A375 (cell line): ENCODE results near the gene LGALS12. TPM values are rescaled to one million over a fixed set of nuclear protein-coding genes. Genes with fewer than 3 reads are reported as not detected.

Experiments used
- total RNA-seq: library from RNA; depleted of rRNA; stranded (reverse); fragments of >200 nt; shearing (Covaris generic); gene quantifications from 2 replicates; pipeline ENCODE4 v1.2.3, GENCODE V29; 2014; rRNA removed

LGALS12 gene, protein sequence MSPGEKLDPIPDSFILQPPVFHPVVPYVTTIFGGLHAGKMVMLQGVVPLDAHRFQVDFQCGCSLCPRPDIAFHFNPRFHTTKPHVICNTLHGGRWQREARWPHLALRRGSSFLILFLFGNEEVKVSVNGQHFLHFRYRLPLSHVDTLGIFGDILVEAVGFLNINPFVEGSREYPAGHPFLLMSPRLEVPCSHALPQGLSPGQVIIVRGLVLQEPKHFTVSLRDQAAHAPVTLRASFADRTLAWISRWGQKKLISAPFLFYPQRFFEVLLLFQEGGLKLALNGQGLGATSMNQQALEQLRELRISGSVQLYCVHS
- 0.08 and 0.26 TPM in 2 replicates for total RNA-seq

DNA sequence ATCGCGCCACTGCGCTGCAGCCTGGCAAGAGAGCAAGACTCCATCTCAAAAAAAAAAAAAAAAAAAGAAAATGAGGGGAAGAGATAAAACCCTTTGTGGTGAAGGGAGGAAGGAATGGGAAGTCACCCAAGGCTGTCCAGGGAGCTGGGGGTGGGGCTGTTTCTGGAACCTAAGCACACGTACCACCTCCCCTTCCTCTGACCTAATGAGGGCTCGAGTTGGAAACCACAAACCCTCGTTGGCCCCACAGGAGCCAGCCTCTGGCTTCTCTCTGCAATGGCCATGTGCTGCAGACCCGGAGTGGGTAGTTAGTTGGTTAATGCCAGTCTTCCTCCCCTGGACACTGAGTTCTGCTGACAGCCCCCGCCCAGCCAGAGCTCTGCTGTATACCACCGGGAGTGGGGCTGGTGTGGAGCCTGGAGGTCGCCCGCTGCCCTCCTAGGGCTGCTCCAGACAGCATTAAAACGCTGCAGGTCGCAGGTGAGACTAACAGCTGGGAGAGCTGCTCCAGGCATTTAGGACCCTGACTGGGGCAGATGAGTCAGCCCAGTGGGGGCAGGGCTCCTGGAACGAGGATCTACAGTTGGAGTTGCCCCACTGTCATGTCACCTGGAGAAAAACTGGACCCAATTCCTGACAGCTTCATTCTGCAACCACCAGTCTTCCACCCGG lies at the start of gene LGALS12:
TSS of gene LGALS12 (plus strand) at position 228 of the 672 bp plus-strand sequence. CDS start at position 603, 375 bp downstream.

DNA sequence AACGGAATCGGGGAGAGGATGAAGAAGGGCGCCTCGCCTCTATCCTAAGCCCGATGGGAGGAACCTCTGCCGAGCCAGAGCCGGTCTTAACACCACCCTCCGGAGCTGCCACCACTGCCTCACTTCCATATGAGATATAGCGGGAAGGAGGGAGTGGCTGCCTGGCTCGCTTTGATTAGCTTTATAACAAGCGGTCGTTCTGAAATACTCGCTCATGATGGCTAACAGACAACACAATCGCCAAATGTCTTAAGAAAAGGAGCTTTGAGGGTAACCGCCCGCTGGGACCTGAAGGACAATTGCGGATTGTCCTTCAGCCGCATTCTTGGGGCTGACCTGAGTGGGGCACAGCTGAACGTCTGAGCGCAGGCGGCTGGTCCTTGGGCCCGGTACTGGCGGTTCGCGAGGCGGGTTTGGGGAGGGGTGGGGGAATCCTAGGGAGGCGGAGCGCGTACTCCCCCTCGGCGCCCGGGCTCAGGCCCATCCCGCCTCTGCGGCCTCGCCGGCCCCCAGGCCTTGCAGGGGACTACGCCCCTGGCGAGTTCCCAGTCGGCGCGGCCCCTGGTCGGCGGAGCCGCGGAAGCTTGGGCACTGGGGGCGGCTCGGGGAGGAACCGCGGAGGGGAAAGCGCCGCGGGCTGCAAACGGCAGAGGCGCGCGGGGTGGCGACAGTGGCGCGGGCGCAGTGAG lies 15.2 kb upstream of the LGALS12 start, which contains the start of gene PLAAT5:
TSS of gene PLAAT5 (minus strand) at position 617 of the 689 bp plus-strand sequence. CDS start at position 484, 133 bp downstream.

DNA sequence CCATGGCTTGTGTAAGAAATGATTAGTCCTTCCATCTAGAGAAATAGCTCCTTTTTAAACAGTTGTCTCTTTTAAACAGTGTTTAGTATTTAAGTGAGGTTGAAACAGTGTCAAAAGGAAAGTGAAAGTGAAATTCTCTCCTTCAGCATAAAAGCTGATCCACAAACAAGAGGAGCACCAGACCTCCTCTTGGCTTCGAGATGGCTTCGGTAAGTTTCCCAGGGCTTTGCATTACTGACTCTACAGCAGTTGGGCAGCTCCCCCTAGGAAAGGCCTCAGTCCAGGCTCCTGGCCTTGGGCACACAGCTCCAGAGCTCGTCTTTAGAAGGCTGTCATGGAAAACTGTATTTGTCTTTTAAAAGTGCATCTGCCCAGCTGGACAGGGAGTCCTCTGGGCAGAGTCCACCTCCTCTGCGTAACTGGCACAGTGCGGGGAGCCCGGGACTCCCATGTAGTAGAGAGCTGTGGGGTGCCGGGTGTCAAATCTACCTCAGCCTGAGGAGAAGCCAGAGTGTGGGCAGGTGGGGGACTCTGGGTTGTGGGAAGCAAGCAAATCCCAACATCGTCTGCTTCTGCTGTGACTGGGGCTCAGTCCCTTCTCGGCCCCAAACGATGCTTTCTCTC lies 30.9 kb downstream of the LGALS12 start, which contains the start of gene PLAAT4:
TSS of gene PLAAT4 (plus strand) at position 140 of the 624 bp plus-strand sequence. CDS start at position 201, 61 bp downstream.

DNA sequence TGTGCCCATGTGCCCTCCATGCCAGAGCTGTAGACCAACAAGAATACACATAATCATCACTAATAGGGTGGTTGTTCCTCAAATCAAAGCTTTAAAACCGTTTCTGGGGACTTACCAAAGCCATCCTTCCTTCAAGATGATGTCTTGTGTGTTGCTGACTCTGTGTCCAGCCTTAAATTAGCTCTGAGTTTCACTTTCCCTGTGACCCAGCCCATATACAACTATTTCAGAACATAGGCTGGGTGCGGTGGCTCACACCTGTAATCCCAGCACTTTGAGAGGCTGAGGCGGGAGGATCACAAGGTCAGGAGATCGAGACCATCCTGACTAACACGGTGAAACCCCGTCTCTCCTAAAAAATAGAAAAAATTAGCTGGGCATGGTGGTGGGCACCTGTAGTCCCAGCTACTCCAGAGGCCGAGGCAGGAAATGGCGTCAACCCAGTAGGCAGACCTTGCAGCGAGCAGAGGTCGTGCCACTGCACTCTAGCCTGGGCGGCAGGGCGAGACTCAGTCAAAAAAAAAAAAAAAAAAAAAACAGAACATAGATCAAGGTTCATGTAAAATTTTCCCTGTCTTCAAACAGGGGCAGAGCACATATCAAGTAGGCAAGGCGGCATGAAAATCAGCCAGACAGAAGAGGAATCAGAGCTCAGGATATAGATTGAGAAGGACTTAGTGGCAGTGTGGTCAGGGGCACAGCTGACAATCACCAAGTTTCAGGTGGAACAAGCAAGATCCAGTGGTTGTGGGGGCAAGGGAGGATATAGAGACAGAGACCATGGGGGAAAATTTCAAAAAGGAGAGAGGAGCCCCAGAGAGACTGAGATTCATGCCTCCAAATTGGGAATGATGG lies 57.5 kb downstream of the LGALS12 start, which contains the start of gene PLAAT2:
TSS of gene PLAAT2 (minus strand) at position 179 of the 855 bp plus-strand sequence. CDS start at position 124, 55 bp downstream.

Other genes with a start within 250 kb of the LGALS12 start
- gene SLC22A9, start 136.3 kb upstream of the LGALS12 start, total RNA-seq: not detected in 2 replicates
- not detected in 2 replicates for gene PLAAT5, start 14.9 kb upstream of the LGALS12 start, total RNA-seq
- gene PLAAT4, start 30.7 kb downstream of the LGALS12 start, total RNA-seq: 1.7 and 3.3 TPM in 2 replicates
- not detected in 2 replicates for gene PLAAT2, start 57.3 kb downstream of the LGALS12 start, total RNA-seq
- 66.0 and 69.7 TPM in 2 replicates for gene PLAAT3, start 108.3 kb downstream of the LGALS12 start, total RNA-seq
- 23.4 and 28.2 TPM in 2 replicates for gene ATL3, start 165.3 kb downstream of the LGALS12 start, total RNA-seq
- gene RTN3, start 175.4 kb downstream of the LGALS12 start, total RNA-seq: 38.9 and 41.7 TPM in 2 replicates